Esophagus (tissue), 2 donors: ENCODE measurements around the gene TRIM33. TPM values are rescaled to one million over a fixed set of nuclear protein-coding genes. Genes with fewer than 3 reads are reported as not detected.

Experiments used
- H3K27ac ChIP-seq, 2 donors: one replicate each; pipeline ENCODE4 v1.5.1; 2013; ENCODE audit warnings: low read depth in 2 of 2, mild to moderate bottlenecking in 2 of 2, inconsistent platforms in 1 of 2, low read length in 1 of 2, moderate library complexity in 1 of 2
- H3K27me3 ChIP-seq, 2 donors: one replicate each; pipeline ENCODE4 v1.6.1; 2013; ENCODE audit warnings: low read length in 2 of 2, control low read depth in 1 of 2, mild to moderate bottlenecking in 1 of 2; ENCODE audit not compliant: insufficient read depth in 2 of 2, control insufficient read depth in 1 of 2
- H3K36me3 ChIP-seq, 2 donors: one replicate each; pipeline ENCODE4 v1.6.1; 2013; ENCODE audit warnings: low read length in 1 of 2; ENCODE audit not compliant: control insufficient read depth in 2 of 2, insufficient read depth in 2 of 2
- H3K4me1 ChIP-seq, 2 donors: one replicate each; pipeline ENCODE4 v1.6.1; 2013; ENCODE audit warnings: low read length in 1 of 2; ENCODE audit not compliant: control insufficient read depth in 2 of 2, insufficient read depth in 2 of 2
- H3K4me3 ChIP-seq, 2 donors: one replicate each; pipeline ENCODE4 v1.5.1; 2013; ENCODE audit warnings: low read length in 2 of 2, mild to moderate bottlenecking in 2 of 2, low read depth in 1 of 2, moderate library complexity in 1 of 2
- H3K9me3 ChIP-seq, 2 donors: one replicate each; pipeline ENCODE4 v1.6.1; 2013; ENCODE audit warnings: mild to moderate bottlenecking in 2 of 2, low read depth in 1 of 2, low read length in 1 of 2, moderate library complexity in 1 of 2; ENCODE audit not compliant: control insufficient read depth in 2 of 2, insufficient read depth in 1 of 2
- WGBS, 2 donors: extraction: QIAGEN DNeasy Blood & Tissue Kit; methylation state at CpG; one replicate each; pipeline ENCODE4 v1.1.7; 2013; 5-methylcytosine and 5-hydroxymethylcytosine counted together
- polyA plus RNA-seq, 2 donors: library from polyadenylated mRNA; stranded (reverse); fragments of 200-250 nt; gene quantifications; one replicate each; pipeline ENCODE4 v1.2.3, GENCODE V29; 2013
- donor health status: healthy with polysubstance abuse.
- donor health status: Bipolar disorder and iron deficiency.

TRIM33 gene
- polyA plus RNA-seq: 10 to 100 TPM in 1 of 2 donors, 1 to 10 TPM in 1; 7.1 to 10.2 TPM

- Histone ChIP-seq H3K9me3 (no peaks in the 10 kb centered on the region), H3K4me3 (peak within 1 kb of the TSS; percentile 83 to 89), H3K27me3 (no peaks in the 10 kb centered on the region), H3K36me3 (no peaks in the 10 kb centered on the region), H3K4me1 (peaks cover 0 to 2% of the 10 kb centered on the region in 2 donors), H3K27ac (peak within 1 kb of the TSS; percentile 99 to 100)
- WGBS, 2 donors: 1% methylated on average over 73 to 90 of the region's 90 CpGs
These were observed at the start of gene TRIM33 for GRCh38 chr1:114511032-114511785. TRIM33 (minus strand) TSS chr1:114511203; CDS start chr1:114511076, 127 bp downstream.

DNA sequence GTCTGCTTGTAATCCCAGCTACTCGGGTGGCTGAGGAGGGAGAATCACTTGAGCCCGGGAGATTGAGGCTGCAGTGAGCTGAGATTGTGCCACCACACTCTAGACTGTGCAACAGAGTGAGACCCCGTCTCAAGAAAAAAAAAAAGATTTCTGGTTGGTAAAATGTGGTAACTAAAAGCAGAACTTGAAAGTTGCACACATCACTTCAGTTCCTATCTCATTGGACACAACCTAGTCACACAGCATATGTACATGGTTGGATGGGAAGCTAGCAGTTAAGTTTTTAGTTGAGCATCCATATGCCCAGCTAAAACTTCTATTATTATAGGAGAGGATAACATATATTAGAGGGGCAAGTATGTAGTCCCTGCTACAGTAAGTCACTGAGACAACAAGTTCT, 48.4 kb upstream of the TRIM33 start:
- WGBS, 2 donors: 72 to 80% methylated on average over 3 of the region's 3 CpGs
- Histone ChIP-seq H3K4me3 (no peak overlapping the region), H3K36me3 (no peaks in the 10 kb centered on the region)

DNA sequence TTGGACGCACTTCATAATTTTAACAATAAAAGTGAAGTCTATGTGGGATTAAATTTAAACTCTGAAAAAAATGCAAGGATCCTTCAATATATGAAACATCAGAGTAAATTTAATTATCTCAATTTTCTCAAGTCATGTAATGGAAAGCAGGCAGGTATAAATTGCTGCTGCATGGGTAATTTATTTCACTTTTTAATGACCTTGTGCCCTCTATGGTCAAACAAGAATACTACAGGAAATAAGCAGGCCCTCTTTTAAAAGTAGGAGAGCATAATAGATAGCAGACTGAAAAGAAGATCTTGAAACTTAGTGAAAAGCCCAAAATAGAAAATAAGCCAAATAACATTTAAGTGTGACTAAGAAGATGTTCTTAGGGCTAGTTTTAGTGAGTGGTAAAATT, 47.5 kb upstream of the TRIM33 start:
- WGBS, 2 donors: 94 to 99% methylated on average over 1 of the region's 1 CpG
- H3K9me3 ChIP-seq: no peaks in the 10 kb centered on the region
- no peak overlapping the region for H3K4me3 ChIP-seq
- H3K36me3 ChIP-seq: no peaks in the 10 kb centered on the region
- no peaks in the 10 kb centered on the region for H3K27me3 ChIP-seq
- H3K27ac ChIP-seq: no peak overlapping the region
- H3K4me1 ChIP-seq: no peaks in the 10 kb centered on the region

More for the DNA sequence above, 48.4 kb upstream of the TRIM33 start:
- Histone ChIP-seq H3K27me3 (no peaks in the 10 kb centered on the region), H3K9me3 (no peaks in the 10 kb centered on the region), H3K27ac (no peak overlapping the region), H3K4me1 (no peaks in the 10 kb centered on the region)

- Histone ChIP-seq H3K4me1 (no peaks in the 10 kb centered on the region), H3K27ac (no peak overlapping the region), H3K9me3 (no peaks in the 10 kb centered on the region), H3K27me3 (no peaks in the 10 kb centered on the region), H3K4me3 (no peak overlapping the region), H3K36me3 (no peaks in the 10 kb centered on the region)
- 56 to 75% methylated on average over 2 of the region's 2 CpGs for WGBS, 2 donors
These were observed 43.6 kb upstream of the TRIM33 start for GRCh38 chr1:114554577-114554976.

DNA sequence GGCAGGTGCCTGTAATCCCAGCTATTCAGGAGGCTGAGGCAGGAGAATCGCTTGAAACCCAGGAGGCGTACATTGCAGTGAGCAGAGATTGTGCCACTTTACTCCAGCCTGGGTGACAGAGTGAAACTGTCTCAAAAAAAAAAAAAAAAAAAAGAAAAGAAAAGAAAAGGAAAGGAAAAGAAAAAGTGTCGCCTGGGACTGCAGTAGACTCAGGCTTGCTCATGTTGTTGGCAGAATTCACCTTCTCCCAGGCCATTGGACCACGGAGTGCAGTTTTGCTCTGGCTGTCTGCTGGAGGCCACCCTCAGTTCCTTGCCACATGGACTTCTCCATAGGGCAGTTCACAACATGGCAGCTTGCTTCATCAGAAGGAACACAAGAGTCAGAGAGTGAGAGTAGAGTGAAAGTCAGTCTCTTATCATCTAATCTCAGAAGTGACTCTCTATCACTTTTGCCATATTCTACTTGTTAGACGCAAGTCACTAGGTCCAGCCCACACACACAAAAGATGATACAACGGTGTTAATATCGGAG, 41.2 kb upstream of the TRIM33 start:
- H3K4me1 ChIP-seq: no peaks in the 10 kb centered on the region
- no peak overlapping the region for H3K4me3 ChIP-seq
- H3K9me3 ChIP-seq: no peaks in the 10 kb centered on the region
- H3K27me3 ChIP-seq: no peaks in the 10 kb centered on the region
- H3K27ac ChIP-seq: no peak overlapping the region
- no peaks in the 10 kb centered on the region for H3K36me3 ChIP-seq
- WGBS, 2 donors: 94 to 96% methylated on average over 7 of the region's 7 CpGs

GRCh38 chr1:114551400-114551799, 40.4 kb upstream of the TRIM33 start:
- WGBS, 2 donors: 84 to 88% methylated on average over 4 of the region's 4 CpGs
- Histone ChIP-seq H3K9me3 (no peaks in the 10 kb centered on the region), H3K36me3 (no peaks in the 10 kb centered on the region), H3K4me1 (no peaks in the 10 kb centered on the region), H3K27ac (no peak overlapping the region), H3K4me3 (no peak overlapping the region), H3K27me3 (no peaks in the 10 kb centered on the region)

DNA sequence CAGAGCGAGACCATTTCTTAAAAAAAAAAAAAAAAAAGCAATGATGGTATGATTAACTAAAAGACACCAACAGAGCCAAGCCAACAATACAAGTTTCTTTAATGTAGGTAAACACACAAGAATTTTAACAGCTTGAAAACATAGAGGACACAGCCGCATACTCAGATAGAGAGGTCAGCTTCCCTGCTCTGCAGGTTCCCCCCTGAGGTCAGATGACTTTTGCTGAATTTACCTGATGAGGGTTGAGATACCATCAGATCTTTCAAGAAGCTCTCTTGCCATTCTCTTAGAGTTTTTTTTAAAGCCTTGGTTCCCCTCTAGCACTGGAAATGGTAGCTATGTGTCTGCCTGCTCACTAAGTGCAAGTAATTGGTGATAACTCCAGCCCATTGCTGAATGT, 39.3 kb upstream of the TRIM33 start:
- H3K9me3 ChIP-seq: no peaks in the 10 kb centered on the region
- H3K4me1 ChIP-seq: no peaks in the 10 kb centered on the region
- H3K27me3 ChIP-seq: no peaks in the 10 kb centered on the region
- H3K4me3 ChIP-seq: no peak overlapping the region
- no peak overlapping the region for H3K27ac ChIP-seq
- WGBS, 2 donors: 91 to 96% methylated on average over 2 of the region's 2 CpGs
- no peaks in the 10 kb centered on the region for H3K36me3 ChIP-seq

DNA sequence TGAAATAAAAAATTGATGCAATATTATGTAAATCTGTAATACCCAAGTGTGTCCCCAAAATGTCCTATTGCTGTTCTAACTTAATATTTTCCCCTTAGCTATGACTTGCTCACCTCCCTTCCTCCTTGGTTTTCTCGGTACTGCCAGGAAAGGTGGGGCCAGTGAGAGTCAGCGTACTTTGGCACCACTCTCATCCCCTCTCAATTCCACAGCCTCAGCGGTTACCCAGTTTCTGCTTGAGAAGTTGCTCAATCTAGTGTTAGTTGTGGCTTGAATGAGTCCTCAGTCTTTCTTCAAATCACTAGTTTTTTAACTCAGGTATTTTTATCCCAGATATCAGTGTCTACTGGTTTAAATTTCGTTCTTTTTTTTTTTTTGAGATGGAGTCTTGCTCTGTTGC, 38.1 kb upstream of the TRIM33 start:
- no peak overlapping the region for H3K4me3 ChIP-seq
- 52 to 66% methylated on average over 4 of the region's 4 CpGs for WGBS, 2 donors
- no peaks in the 10 kb centered on the region for H3K4me1 ChIP-seq
- no peaks in the 10 kb centered on the region for H3K27me3 ChIP-seq
- no peaks in the 10 kb centered on the region for H3K36me3 ChIP-seq
- H3K27ac ChIP-seq: no peak overlapping the region
- H3K9me3 ChIP-seq: no peaks in the 10 kb centered on the region

GRCh38 chr1:114547076-114547475, 36.1 kb upstream of the TRIM33 start:
- 80 to 90% methylated on average over 1 of the region's 1 CpG for WGBS, 2 donors
- no peaks in the 10 kb centered on the region for H3K4me1 ChIP-seq

GRCh38 chr1:114545796-114546195, 34.8 kb upstream of the TRIM33 start:
- 71 to 76% methylated on average over 2 of the region's 2 CpGs for WGBS, 2 donors
- no peaks in the 10 kb centered on the region for H3K27me3 ChIP-seq
- no peaks in the 10 kb centered on the region for H3K36me3 ChIP-seq
- no peak overlapping the region for H3K4me3 ChIP-seq
- H3K4me1 ChIP-seq: no peaks in the 10 kb centered on the region
- no peaks in the 10 kb centered on the region for H3K9me3 ChIP-seq
- no peak overlapping the region for H3K27ac ChIP-seq

More at GRCh38 chr1:114547076-114547475, 36.1 kb upstream of the TRIM33 start:
- H3K4me3 ChIP-seq: no peak overlapping the region
- H3K36me3 ChIP-seq: no peaks in the 10 kb centered on the region
- H3K27ac ChIP-seq: no peak overlapping the region
- H3K9me3 ChIP-seq: no peaks in the 10 kb centered on the region
- no peaks in the 10 kb centered on the region for H3K27me3 ChIP-seq
